ENCODE results near the gene IFT22.

The IFT22 gene

DNA sequence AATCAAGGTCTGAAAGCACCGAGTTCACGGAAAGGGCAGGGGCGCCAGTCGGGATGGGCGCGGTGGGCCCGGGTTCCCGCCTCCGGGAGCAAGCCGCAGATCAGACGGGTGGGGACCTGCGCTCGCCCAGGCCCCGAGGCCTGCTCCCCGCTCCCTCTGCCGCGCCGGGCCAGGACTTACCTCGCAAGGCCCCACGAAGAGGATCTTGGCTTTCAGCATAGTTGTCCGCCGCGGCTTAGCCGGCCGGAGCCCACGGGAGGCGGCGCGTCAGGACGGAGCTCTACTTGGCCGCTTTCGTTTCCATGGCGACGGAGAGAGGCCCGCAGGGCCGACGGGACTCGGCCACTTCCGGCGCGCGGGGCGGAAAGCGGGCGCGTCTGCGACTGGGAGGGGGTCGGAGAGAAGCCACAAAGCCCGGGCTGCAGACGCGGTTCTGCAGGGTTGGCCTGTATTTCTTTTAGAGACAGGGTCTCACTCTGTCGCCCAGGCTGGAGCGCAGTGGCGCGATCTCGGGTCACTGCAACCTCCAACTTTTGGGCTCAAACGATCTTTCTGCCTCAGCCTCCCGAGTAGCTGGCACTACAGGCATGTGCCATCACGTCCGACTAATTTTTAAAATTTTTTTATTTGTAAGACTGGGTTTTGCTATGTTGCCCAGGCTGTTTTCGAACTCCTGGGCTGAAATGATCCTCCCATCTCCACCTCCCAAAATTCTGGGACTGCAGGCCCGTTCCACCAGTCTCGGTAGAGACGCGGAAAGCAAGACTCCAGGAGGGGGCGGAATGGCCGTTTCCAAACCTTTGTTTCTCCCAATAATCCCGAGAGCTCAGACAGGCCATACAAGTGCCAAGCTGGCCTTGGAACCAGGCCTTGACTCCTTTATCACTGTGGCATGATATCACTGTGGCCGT lies at the start of gene IFT22:
Gene IFT22 (minus strand): TSS at position 322 of the 911 bp plus-strand sequence. CDS start 103 bp downstream, at position 219.
- TF ChIP-seq GATA2 (IDR thresholded peaks at IDR 0.05; ENCODE audit: low read depth, low read length) (no peak; the same call in 1 of the 2 replicates), GATA3 (IDR thresholded peaks at IDR 0.05; ENCODE audit: low read depth, low read length) (no peak)

DNA sequence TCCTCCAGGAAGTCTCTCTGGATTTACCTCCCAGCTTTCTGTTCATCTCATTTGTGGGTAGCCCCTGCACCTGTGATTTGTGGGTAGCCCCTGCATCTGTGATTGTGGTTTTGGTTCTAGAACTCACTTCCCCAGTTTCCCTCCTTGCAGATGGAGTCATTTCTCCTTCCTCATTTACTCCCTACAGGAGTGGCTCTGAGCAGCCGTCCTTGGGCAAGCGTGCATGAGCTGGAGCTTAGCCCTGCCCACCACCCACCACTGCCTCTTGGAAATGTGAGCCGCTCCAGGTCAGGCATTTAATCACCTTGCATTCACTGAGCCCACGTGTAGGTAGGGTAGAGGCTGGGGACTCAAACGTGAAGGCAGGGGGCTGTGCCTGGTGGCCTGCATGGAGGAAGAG lies 49.2 kb upstream of the IFT22 start:
- TF ChIP-seq GATA2 (IDR thresholded peaks at IDR 0.05; ENCODE audit: low read depth, low read length) (no peak), GATA3 (IDR thresholded peaks at IDR 0.05; ENCODE audit: low read depth, low read length) (no peak)

DNA sequence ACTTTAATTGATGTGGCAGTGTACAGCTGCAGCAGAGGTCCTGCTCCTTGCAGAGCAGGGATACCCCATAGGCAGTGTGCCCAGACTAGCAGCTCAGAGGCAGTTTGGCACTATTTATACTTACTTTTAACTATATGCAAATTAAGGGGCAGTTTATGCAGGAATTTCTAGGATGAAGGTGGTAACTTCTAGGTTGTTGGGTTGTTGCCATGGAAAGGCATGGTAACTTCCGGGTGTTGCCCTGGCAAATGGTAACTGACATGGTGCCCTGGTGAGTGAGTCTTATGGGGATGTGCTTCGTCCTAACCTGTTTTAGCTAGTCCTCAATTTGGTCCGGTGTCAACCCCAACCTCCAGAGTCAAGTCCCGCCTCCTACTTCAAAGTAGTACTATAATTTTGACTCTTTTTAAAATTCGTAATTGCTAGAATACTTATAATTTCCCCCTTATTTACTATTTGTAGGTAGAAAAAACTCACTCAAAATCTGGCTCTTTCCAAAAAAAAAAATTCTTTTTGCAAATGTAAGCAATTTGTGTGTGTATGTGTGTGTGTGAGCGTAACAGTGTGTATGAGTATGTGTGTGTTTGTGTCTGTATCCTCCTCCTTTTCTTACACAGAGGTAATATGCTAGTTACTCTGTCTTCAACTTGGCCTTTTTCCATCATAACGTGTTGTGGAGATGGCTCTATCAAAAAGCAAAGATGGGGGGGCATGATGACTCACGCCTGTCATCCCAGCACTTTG lies 47.0 kb upstream of the IFT22 start:
- TF ChIP-seq GATA3 (IDR thresholded peaks at IDR 0.05; ENCODE audit: low read depth, low read length), result no peak
- no peak for TF ChIP-seq GATA2 (IDR thresholded peaks at IDR 0.05; ENCODE audit: low read depth, low read length)

DNA sequence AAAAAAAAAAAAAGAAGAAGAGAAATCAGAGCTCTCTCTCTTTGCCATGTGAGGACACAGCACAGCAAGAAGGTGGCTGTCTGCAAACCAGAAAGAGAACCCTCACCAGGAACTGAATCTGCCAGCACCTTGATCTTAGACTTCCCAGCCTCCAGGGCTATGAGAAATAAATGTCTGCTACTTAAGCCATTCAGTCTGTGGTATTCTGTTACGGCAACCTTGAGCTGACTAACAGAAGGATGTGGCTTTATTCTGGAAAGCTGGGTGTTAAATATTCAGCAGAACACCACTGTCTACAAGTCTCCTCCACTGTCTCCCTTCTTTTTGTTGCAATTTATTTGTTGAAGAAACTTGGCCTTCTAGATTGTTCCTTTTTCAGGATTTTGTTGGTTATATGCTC lies 46.1 kb upstream of the IFT22 start:
- no peak for TF ChIP-seq GATA2 (IDR thresholded peaks at IDR 0.05; ENCODE audit: low read depth, low read length)
- TF ChIP-seq GATA3 (IDR thresholded peaks at IDR 0.05; ENCODE audit: low read depth, low read length), result no peak

DNA sequence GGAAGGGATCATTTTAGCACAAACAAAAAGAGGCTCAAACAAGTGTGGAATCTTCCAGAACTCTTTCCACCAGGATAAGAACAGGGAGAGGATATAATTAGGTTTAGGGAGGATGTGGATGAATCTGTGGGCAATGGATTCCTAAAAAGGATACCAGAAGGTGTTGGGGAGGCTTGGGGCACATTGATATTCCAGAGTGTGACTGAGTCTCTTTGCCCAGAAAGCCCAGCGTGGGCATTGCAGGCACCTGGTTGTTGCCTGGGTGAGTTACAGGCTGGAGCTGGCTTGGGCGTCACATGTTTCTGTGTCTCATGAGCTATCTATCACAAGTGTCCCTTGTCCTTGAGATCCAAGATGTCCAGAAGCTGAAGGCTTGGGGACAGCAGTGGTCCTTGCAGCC lies 44.3 kb upstream of the IFT22 start:
- TF ChIP-seq GATA2 (IDR thresholded peaks at IDR 0.05; ENCODE audit: low read depth, low read length), result no peak

DNA sequence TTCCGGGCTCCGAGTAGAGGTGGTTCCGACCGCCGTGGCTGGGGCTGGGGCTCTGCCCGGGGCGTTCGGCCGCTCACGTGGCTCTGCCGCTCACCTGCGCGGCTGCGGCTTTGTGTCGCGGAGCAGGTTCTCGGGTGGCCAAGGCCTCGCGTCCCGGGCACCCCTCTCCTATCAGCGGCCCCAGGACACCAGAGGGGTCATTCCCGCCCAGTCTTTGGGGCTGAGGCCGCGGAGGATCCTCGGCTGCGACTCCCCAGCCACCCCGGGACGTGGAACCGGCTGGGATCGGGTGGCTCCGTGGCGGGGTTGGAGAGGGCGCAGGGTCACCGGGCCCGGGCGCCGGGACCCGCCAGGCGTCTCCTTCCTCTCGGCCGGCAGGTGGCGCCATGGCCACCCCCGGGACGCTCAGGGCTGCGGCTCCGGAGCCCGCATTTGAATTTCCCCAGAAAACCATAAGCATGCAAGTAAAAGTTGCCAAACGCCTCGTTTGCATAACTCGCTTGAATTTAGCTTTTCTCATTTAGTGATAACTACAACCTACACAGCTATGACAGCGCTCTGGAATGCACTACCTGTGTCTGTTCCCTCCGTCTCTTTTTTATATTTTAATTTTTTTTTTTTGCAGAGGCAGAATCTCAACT lies 42.2 kb upstream of the IFT22 start:
- TF ChIP-seq GATA3 (IDR thresholded peaks at IDR 0.05; ENCODE audit: low read depth, low read length), result no peak
- no peak for TF ChIP-seq GATA2 (IDR thresholded peaks at IDR 0.05; ENCODE audit: low read depth, low read length)

DNA sequence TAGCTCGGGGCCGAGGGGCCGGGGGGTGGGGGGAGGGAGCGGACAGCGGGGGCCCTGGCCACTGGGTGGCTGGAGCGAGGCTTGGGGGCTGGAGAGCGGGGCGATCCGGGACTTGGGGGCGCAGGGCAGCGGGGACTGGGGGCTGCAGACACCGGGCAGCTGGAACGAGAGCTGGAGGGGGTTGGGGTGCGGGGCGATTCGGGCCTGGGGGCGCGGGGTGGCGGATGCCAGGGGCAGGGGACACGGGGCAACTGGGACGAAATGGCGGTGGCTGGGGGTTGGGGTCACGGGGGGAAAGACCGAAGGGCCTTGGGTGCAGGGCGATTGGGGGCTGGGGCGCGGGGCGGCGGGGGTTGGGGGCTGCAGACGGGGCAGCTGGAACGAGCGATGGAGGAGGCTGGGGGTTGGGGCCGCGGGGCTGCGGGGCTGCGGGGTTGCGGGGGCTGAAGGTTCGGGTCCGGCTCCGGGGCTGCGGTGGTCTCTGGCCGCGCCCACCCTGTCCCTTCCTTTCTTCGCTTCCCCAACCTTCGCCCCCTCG lies 41.7 kb upstream of the IFT22 start:
- TF ChIP-seq GATA2 (IDR thresholded peaks at IDR 0.05; ENCODE audit: low read depth, low read length) (no peak), GATA3 (IDR thresholded peaks at IDR 0.05; ENCODE audit: low read depth, low read length) (no peak)

DNA sequence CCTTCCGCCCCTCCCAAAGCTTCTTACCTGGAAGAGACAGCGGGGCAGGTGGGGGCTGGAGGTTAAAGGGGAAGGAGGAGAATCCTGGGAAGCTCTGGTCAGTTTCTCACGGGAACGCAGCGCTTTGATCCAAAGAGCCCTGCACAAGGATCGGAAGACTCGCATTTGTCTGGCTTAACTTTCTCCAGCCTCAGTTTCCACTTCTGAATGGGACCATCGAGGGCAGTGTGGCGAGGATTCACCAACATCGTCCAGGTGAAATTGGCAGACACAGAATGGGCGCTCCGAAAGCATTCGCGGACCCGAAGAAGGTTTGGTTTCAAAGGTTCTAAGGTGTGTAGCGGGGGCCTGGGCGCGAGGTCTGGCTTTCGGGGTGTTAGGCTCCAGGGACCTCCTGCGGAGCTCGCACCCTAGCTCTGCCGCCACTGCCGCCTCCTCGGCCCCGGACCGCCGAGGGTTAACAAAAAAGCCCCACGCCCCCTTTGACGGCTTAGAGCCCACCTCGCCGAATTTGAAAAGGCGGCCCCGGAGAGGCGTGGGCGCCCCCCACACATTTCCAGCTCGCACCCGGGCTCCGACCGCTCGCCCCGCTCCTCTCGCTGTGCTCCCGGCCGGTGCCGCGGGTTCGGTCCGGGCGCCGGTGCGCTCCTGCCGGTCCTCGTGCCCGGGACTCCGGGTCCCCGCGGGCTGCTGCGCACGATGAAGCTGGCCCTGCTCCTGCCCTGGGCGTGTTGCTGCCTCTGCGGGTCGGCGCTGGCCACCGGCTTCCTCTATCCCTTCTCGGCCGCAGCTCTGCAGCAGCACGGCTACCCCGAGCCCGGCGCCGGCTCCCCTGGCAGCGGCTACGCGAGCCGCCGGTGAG lies 41.0 kb upstream of the IFT22 start, which contains the start of gene COL26A1:
Gene COL26A1 (plus strand): TSS at position 542 of the 862 bp plus-strand sequence. CDS start 158 bp downstream, at position 700.
- no peak for TF ChIP-seq GATA2 (IDR thresholded peaks at IDR 0.05; ENCODE audit: low read depth, low read length)
- no peak for TF ChIP-seq GATA3 (IDR thresholded peaks at IDR 0.05; ENCODE audit: low read depth, low read length)

DNA sequence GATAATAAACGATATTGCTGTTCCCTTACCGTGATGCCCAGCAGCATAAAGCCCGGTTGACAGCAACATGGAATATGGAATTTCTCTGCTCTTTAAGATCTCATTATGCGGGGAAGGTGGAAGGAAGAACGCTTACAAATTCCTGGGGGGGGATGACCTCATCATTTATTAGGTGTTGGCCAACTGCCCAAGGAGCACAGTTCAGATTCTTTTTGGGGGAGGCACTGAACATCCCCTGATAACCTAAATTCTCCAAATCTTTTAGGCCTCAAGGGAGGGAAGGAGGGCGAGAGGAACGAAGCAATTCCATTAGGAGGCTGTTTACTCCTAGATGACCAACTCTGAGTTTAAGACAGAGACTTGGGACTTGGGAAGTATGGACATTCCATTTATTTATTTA lies 35.8 kb upstream of the IFT22 start:
- TF ChIP-seq GATA3 (IDR thresholded peaks at IDR 0.05; ENCODE audit: low read depth, low read length) (no peak), GATA2 (IDR thresholded peaks at IDR 0.05; ENCODE audit: low read depth, low read length) (no peak)

DNA sequence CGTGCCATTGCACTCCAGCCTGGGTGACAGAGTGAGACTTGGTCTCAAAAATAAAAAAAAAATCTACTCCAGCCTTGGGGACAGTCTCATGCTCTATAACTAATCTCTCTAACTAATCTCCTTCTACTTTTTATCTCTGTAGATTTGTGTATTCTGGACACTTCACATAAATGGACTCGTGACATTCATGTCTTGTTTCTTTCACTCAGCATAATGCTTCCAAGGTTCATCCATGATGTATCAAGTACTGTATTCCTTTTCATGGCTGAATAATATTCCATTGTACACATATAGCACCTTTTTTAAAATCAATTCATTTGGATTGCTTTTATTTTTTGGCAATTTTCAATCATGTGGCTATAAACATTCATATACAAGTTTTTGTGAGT lies 31.3 kb upstream of the IFT22 start:
- TF ChIP-seq GATA2 (IDR thresholded peaks at IDR 0.05; ENCODE audit: low read depth, low read length) (no peak), GATA3 (IDR thresholded peaks at IDR 0.05; ENCODE audit: low read depth, low read length) (no peak)

DNA sequence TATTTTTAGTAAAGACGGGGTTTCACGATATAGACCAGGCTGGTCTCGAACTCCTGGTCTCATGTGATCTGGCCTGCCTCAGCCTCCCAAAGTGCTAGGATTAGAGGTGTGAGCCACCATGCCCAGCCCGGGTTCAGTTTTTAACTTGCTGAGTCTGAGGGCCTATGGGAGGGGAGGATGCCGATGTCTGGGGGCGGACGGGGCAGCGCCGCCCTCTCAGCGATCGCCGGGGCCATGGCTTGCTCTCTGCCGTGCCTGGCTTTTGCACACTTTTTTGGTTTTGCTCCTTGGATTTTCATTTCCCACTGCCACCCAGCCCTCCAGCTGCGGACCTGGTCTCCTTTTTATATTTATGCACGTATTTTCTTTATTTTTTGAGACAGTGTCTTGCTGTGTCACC lies 25.9 kb upstream of the IFT22 start:
- TF ChIP-seq GATA3 (IDR thresholded peaks at IDR 0.05; ENCODE audit: low read depth, low read length) (no peak), GATA2 (IDR thresholded peaks at IDR 0.05; ENCODE audit: low read depth, low read length) (no peak)

DNA sequence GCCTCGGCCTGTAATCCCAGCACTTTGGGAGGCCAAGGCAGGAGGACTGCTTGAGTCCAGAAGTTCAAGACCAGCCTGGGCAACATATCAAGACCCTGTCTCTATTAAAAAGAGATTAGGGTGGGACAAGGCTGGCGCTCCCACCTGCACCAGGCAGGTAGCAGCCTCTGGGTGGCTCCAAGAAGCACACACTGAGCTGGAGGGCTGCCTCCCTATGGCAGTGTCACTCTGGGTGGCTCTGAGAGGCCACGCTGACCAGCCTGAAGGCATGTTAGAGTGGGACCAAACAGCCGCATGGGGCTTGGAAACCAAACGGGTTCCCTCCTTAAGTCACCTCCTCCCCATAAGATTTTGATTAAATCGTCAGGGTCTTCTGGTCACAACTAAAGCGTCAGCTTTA lies 21.3 kb upstream of the IFT22 start:
- no peak for TF ChIP-seq GATA2 (IDR thresholded peaks at IDR 0.05; ENCODE audit: low read depth, low read length)
- no peak for TF ChIP-seq GATA3 (IDR thresholded peaks at IDR 0.05; ENCODE audit: low read depth, low read length)

DNA sequence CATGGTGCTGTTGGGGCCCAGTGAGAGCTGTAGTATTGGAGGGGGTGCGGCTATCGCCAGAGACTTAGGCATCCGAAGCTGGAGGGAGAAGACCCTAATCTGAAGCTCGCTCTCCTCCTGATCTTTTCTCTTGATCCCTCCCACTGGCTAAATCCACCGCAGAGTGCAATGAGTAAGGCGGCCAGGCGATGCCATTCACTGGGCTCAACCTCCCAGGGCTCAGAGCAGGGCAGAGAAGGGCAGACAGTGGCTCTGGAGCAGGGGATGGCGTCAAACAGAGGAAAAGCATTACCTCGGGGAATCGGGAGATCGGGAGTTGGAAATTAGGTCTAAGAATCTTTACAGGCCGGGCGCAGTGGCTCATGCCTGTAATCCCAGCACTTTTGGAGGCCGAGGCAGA lies 18.8 kb upstream of the IFT22 start:
- TF ChIP-seq GATA2 (IDR thresholded peaks at IDR 0.05; ENCODE audit: low read depth, low read length), result no peak
- TF ChIP-seq GATA3 (IDR thresholded peaks at IDR 0.05; ENCODE audit: low read depth, low read length), result no peak
